SK-N-SH (cell line): ENCODE results near the gene HES1. TPM values are rescaled to one million over a fixed set of nuclear protein-coding genes. Genes with fewer than 3 reads are reported as not detected.

Experiments
- CTCF ChIA-PET: fragments of 300-600, 350-600 bp; formaldehyde crosslinking; extraction: SDS; loops from one replicate; lab custom pipeline; 2021; lab: Yijun Ruan, JAX
- POLR2A ChIA-PET: fragments of 350-600 bp; sonication (Branson Sonifier 250); formaldehyde crosslinking; extraction: SDS; loops from one replicate; lab custom pipeline; 2020; ENCODE audit warnings: antibody characterized with exemption, inconsistent platforms; lab: Yijun Ruan, JAX
- DNase-seq: peaks from one replicate; pipeline ENCODE4 v3.0.0; 2012
- H2AFZ ChIP-seq: fragments of 200-600 bp; sonication (generic); 2 replicates; pipeline ENCODE4 v1.8.1; 2016; ENCODE audit warnings: antibody characterized with exemption, mild to moderate bottlenecking, low read depth
- H3F3A ChIP-seq: fragments of 200-600 bp; sonication (generic); replicated peaks from 2 replicates; pipeline ENCODE3; 2016; ENCODE audit warnings: antibody characterized with exemption, mild to moderate bottlenecking; ENCODE audit not compliant: insufficient read depth
- H3K27ac ChIP-seq, 2 experiments: fragments of 200-500 bp in 1 of 2; fragments of 200-600 bp in 1 of 2; sonication (Bioruptor generic) in 1 of 2; sonication (generic), shearing (Covaris generic) in 1 of 2; 2 replicates each; pipeline versions ENCODE4 v1.5.1 to v1.6.1; 2014 to 2016; ENCODE audit warnings: low read depth in 2 of 2, inconsistent platforms in 1 of 2, low read length in 1 of 2, mild to moderate bottlenecking in 1 of 2, mixed read lengths in 1 of 2
- H3K27me3 ChIP-seq: fragments of 200-600 bp; sonication (generic), shearing (Covaris generic); 2 replicates; pipeline ENCODE4 v1.6.1; 2016; ENCODE audit warnings: mixed run types; ENCODE audit not compliant: insufficient read depth
- H3K36me3 ChIP-seq, 2 experiments: fragments of 200-500 bp in 1 of 2; fragments of 200-600 bp in 1 of 2; sonication (Bioruptor generic) in 1 of 2; sonication (generic) in 1 of 2; replicated peaks in 1 of 2; 2 replicates each; pipeline versions ENCODE3 to v1.5.1; 2014 to 2016; ENCODE audit warnings: low read length in 1 of 2, mild to moderate bottlenecking in 1 of 2; ENCODE audit not compliant: insufficient read depth in 2 of 2, control insufficient read depth in 1 of 2
- H3K4me1 ChIP-seq, 2 experiments: fragments of 200-500 bp in 1 of 2; fragments of 200-600 bp in 1 of 2; sonication (Bioruptor generic) in 1 of 2; sonication (generic), shearing (Covaris generic) in 1 of 2; 2 replicates each; pipeline versions ENCODE4 v1.5.1 to v1.6.1; 2014 to 2016; ENCODE audit warnings: low read depth in 1 of 2, low read length in 1 of 2, mixed run types in 1 of 2; ENCODE audit not compliant: insufficient read depth in 2 of 2, control insufficient read depth in 1 of 2
- H3K4me2 ChIP-seq: fragments of 200-600 bp; sonication (generic), shearing (Covaris generic); 2 replicates; pipeline ENCODE4 v1.6.1; 2017; ENCODE audit warnings: mixed run types
- H3K4me3 ChIP-seq, 2 experiments: fragments of 200-500 bp in 1 of 2; fragments of 200-600 bp in 1 of 2; sonication (Bioruptor generic) in 1 of 2; sonication (generic), shearing (Covaris generic) in 1 of 2; 2 replicates each; pipeline versions ENCODE4 v1.5.1 to v1.8.1; 2014 to 2016; ENCODE audit warnings: low read depth in 2 of 2, inconsistent platforms in 1 of 2, low read length in 1 of 2, mild to moderate bottlenecking in 1 of 2, mixed read lengths in 1 of 2, moderate library complexity in 1 of 2
- H3K79me2 ChIP-seq: fragments of 200-600 bp; sonication (generic); 2 replicates; pipeline ENCODE4 v1.8.1; 2017; ENCODE audit warnings: mild to moderate bottlenecking; ENCODE audit not compliant: insufficient read depth
- H3K9ac ChIP-seq: fragments of 200-600 bp; sonication (generic); 2 replicates; pipeline ENCODE4 v1.6.1; 2017; ENCODE audit warnings: mixed run types
- H3K9me2 ChIP-seq: fragments of 200-600 bp; sonication (generic); 2 replicates; pipeline ENCODE4 v1.6.1; 2017; ENCODE audit warnings: mixed run types
- H3K9me3 ChIP-seq: fragments of 200-600 bp; sonication (generic); 2 replicates; pipeline ENCODE4 v1.6.1; 2017; ENCODE audit warnings: mixed run types, mild to moderate bottlenecking, moderate library complexity
- H4K20me1 ChIP-seq: fragments of 200-600 bp; sonication (generic); 2 replicates; pipeline ENCODE4 v1.6.1; 2017; ENCODE audit warnings: mild to moderate bottlenecking, mixed run types; ENCODE audit not compliant: insufficient read depth
- CHD2 ChIP-seq: fragments of 150-350 bp; IDR thresholded peaks from 2 replicates; pipeline ENCODE4 v1.6.1; 2018; ENCODE audit warnings: low read length; ENCODE audit not compliant: partially characterized antibody
- FOSL2 ChIP-seq: IDR thresholded peaks from 2 replicates; pipeline ENCODE4 v1.4.0; 2012; ENCODE audit warnings: low read depth, mild to moderate bottlenecking, moderate library complexity, borderline replicate concordance
- FOXJ3 ChIP-seq: sonication (generic); formaldehyde crosslinking; IDR thresholded peaks from 2 replicates; pipeline ENCODE4 v1.5.1; 2020; ENCODE audit warnings: mild to moderate bottlenecking, missing genetic modification reagents
- GABPA ChIP-seq: IDR thresholded peaks from 2 replicates; pipeline ENCODE4 v1.4.0; 2012; ENCODE audit warnings: low read depth, mild to moderate bottlenecking
- GATA2 ChIP-seq: sonication (generic); formaldehyde crosslinking; IDR thresholded peaks from 2 replicates; pipeline ENCODE4 v1.5.0; 2020; ENCODE audit warnings: mild to moderate bottlenecking, missing genetic modification reagents
- IRF3 ChIP-seq: fragments of 150-350 bp; IDR thresholded peaks from 2 replicates; pipeline ENCODE4 v1.6.1; 2016; ENCODE audit warnings: mild to moderate bottlenecking, low read depth, low read length
- JUND ChIP-seq: IDR thresholded peaks from 2 replicates; pipeline ENCODE4 v1.4.0; 2012
- MEF2A ChIP-seq: IDR thresholded peaks from 2 replicates; pipeline ENCODE4 v1.4.0; 2012; ENCODE audit warnings: low read depth, borderline replicate concordance
- MXI1 ChIP-seq: IDR thresholded peaks from 2 replicates; pipeline ENCODE4 v1.6.1; 2012; ENCODE audit warnings: mild to moderate bottlenecking, low read depth, low read length, improper control_type of control experiment
- POLR2AphosphoS5 ChIP-seq: IDR thresholded peaks from 2 replicates; pipeline ENCODE4 v1.6.1; 2012; ENCODE audit warnings: low read depth, low read length
- RCOR1 ChIP-seq: fragments of 150-350 bp; IDR thresholded peaks from 2 replicates; pipeline ENCODE4 v1.6.1; 2017; ENCODE audit warnings: antibody characterized with exemption, low read length
- REST ChIP-seq: IDR thresholded peaks from 2 replicates; pipeline ENCODE4 v1.6.1; 2012; ENCODE audit warnings: mild to moderate bottlenecking, low read depth, low read length, moderate library complexity
- RFX5 ChIP-seq: IDR thresholded peaks from 2 replicates; pipeline ENCODE4 v1.6.1; 2012; ENCODE audit warnings: mild to moderate bottlenecking, improper control_type of control experiment, low read length
- RXRA ChIP-seq: IDR thresholded peaks from 2 replicates; pipeline ENCODE4 v1.4.0; 2012; ENCODE audit warnings: low read depth, mild to moderate bottlenecking, borderline replicate concordance
- SMC3 ChIP-seq: IDR thresholded peaks from 2 replicates; pipeline ENCODE4 v1.6.1; 2012; ENCODE audit warnings: low read depth, low read length, improper control_type of control experiment
- TAF1 ChIP-seq: IDR thresholded peaks from 2 replicates; pipeline ENCODE4 v1.6.1; 2012; ENCODE audit warnings: low read depth, mild to moderate bottlenecking, low read length, moderate library complexity, borderline replicate concordance
- TCF12 ChIP-seq: IDR thresholded peaks from 2 replicates; pipeline ENCODE4 v1.4.0; 2012
- TEAD4 ChIP-seq: IDR thresholded peaks from 2 replicates; pipeline ENCODE4 v1.4.0; 2012; ENCODE audit warnings: mild to moderate bottlenecking, borderline replicate concordance; ENCODE audit not compliant: insufficient read depth
- YY1 ChIP-seq: IDR thresholded peaks from 2 replicates; pipeline ENCODE4 v1.4.0; 2012; ENCODE audit warnings: low read depth, mild to moderate bottlenecking
- WGBS: methylation state at CpG from one replicate; pipeline ENCODE4 v1.1.6; 2017; ENCODE audit warnings: low lambda C conversion rate; 5-methylcytosine and 5-hydroxymethylcytosine counted together
- polyA plus RNA-seq, 3 experiments: library from polyadenylated mRNA; depleted of rRNA; stranded (reverse); fragments of >200 nt; gene quantifications; 2 replicates each; pipeline ENCODE4 v1.2.3, GENCODE V29; 2012
- TF ChIP-seq, protein P1 (sequence below): IDR thresholded peaks from 2 replicates; pipeline ENCODE4 v1.4.0; 2012; ENCODE audit warnings: low read depth
- TF ChIP-seq, protein P2 (sequence below): IDR thresholded peaks from 2 replicates; pipeline ENCODE4; 2012

The HES1 gene
- polyA plus RNA-seq, 1 of the 3 experiments (the other 2 are of a cell fraction) = 225 TPM

DNA sequence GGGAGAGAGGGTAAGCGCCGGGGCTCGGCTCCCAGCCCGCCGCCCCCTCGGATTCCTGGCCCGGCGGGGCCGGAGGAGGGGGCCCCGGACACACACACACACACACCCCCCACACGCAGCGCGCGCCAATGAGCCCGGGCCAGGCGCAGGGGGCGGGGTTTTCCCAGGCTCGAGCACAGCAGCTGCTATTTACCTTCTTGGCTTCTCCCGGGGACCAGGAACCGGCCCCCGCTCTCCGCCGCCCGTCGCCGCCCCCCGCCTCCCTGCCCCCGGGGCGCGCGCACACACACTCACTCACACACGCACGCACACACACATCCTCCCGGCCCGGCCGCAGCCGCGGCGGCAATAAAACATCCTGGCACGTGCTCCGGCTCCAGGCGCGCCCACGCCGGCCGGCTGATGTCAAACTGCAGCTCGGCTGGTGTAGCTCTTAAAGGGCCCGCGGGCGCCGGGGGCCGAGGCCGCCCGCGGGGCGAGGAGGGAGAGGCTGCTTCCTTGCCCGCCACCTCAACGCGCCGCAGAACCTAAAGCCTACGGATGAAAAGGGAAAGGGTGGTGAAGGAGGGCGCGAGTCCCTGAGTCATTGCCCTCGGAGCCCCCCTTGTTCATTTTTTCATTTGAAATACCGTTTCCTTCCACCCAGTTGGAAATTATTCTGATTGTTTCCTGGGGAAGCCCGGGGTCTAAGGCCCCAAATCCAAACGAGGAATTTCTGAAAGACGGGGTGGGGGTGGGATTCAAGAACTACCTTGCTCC is 1.0 kb upstream of the HES1 start (continued):
- TF ChIP-seq RFX5 = no peak; the same call in 1 of the 2 replicates
- no peak for TF ChIP-seq IRF3
- no peak for TF ChIP-seq JUND
- TF ChIP-seq, protein P1, sequence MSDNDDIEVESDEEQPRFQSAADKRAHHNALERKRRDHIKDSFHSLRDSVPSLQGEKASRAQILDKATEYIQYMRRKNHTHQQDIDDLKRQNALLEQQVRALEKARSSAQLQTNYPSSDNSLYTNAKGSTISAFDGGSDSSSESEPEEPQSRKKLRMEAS = peak; percentile 99
- 0 out of 2 replicates have a peak, but pooled peaks have one; percentile 10 for TF ChIP-seq POLR2AphosphoS5
- TF ChIP-seq RXRA = peak; percentile 48; the same call in 1 of the 2 replicates
- TF ChIP-seq SMC3 = peak; percentile 2; the same call in 1 of the 2 replicates
- TF ChIP-seq FOSL2 = no peak
- no peak; the same call in 1 of the 2 replicates for TF ChIP-seq MEF2A
- TF ChIP-seq CHD2 = peak; percentile 23
- TF ChIP-seq FOXJ3 (CRISPR knock-in tag) = 0 out of 2 replicates have a peak, but pooled peaks have one; percentile 34
- TF ChIP-seq GATA2 (CRISPR knock-in tag) = peak; percentile 28
- 0 out of 2 replicates have a peak, but pooled peaks have one; percentile 11 for TF ChIP-seq GABPA

DNA sequence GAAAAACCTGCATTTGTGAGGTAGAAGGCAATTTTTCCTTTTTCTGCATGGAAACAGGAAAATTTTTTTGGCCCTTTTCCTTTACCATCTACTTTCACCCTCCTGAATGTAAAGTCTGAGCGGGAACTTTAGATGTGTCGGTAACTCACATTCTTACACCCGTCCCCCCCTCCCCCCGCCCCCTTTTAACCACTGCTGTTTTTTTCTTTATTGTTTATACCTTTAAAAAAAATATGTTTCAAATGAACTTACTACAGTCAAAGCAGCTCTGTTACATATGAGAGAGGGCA is 487 bp upstream of the HES1 start:
- Histone ChIP-seq H4K20me1 (peaks cover 26% of the 10 kb centered on the region), H3K36me3 (peaks cover 0 to 7% of the 10 kb centered on the region in 2 experiments), H3K27ac (peak overlapping the region; percentile 94 to 96), H3K79me2 (peaks cover 21% of the 10 kb centered on the region), H3K9me3 (no peaks in the 10 kb centered on the region), H3K27me3 (no peaks in the 10 kb centered on the region), H2AFZ (peak overlapping the region; percentile 75), H3K4me1 (peaks cover 23 to 64% of the 10 kb centered on the region in 2 experiments; a peak in 3 of 4 replicates), H3K9ac (peak overlapping the region; percentile 89), H3K4me2 (peak overlapping the region; percentile 99), H3K4me3 (peak overlapping the region; percentile 68 to 71), H3F3A (peaks cover 52% of the 10 kb centered on the region), H3K9me2 (no peaks in the 10 kb centered on the region)
- DNase-seq = no peak
- TF ChIP-seq REST = no peak
- TF ChIP-seq MXI1 = no peak
- TF ChIP-seq YY1 = no peak
- no peak for TF ChIP-seq TCF12
- no peak for TF ChIP-seq TAF1
- no peak for TF ChIP-seq RCOR1
- no peak for TF ChIP-seq CHD2
- TF ChIP-seq, protein P2, sequence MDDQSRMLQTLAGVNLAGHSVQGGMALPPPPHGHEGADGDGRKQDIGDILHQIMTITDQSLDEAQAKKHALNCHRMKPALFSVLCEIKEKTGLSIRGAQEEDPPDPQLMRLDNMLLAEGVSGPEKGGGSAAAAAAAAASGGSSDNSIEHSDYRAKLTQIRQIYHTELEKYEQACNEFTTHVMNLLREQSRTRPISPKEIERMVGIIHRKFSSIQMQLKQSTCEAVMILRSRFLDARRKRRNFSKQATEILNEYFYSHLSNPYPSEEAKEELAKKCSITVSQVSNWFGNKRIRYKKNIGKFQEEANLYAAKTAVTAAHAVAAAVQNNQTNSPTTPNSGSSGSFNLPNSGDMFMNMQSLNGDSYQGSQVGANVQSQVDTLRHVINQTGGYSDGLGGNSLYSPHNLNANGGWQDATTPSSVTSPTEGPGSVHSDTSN = no peak
- TF ChIP-seq TEAD4 = no peak
- TF ChIP-seq, protein P1 = no peak
- POLR2A ChIA-PET = interaction anchor here (1.0 to 1.8 kb wide), 3 partner anchors 11 to 181 kb away, joined by 3 to 4 read pairs (median 4); no protein-coding TSS in a partner anchor
- WGBS = 2% methylated on average over 4 of the region's 4 CpGs
- CTCF ChIA-PET = interaction anchor here (0.6 to 7.7 kb wide), 8 partner anchors 10 to 469 kb away, joined by 3 to 94 read pairs (median 8); no protein-coding TSS in a partner anchor
